Type B pancreatic cell (in vitro differentiated cells): Measurements from ENCODE around the gene ZNF462. TPM values are rescaled to one million over a fixed set of nuclear protein-coding genes. Genes with fewer than 3 reads are reported as not detected.

Source experiments
- DNase-seq: peaks from one replicate; pipeline ENCODE4 v3.0.0; 2021; ENCODE audit warnings: mixed read lengths; ENCODE audit not compliant: unreplicated experiment; ENCODE audit errors: extremely low spot score
- H3K27ac Mint-ChIP-seq: 2 replicates; pipeline ENCODE4 v1.8.0; 2021; ENCODE audit warnings: mild to moderate bottlenecking, mixed read lengths
- H3K27me3 Mint-ChIP-seq: 2 replicates; pipeline ENCODE4 v1.8.0; 2021; ENCODE audit warnings: mixed read lengths
- H3K36me3 Mint-ChIP-seq: 2 replicates; pipeline ENCODE4 v1.8.0; 2021; ENCODE audit warnings: mixed read lengths
- H3K4me1 Mint-ChIP-seq: one replicate; pipeline ENCODE4 v1.8.0; 2021; ENCODE audit warnings: mixed read lengths; ENCODE audit not compliant: unreplicated experiment
- H3K4me3 Mint-ChIP-seq: 2 replicates; pipeline ENCODE4 v1.8.0; 2021; ENCODE audit warnings: mild to moderate bottlenecking, mixed read lengths
- H3K9me3 Mint-ChIP-seq: 2 replicates; pipeline ENCODE4 v1.8.0; 2021; ENCODE audit warnings: mixed read lengths
- total RNA-seq: library from RNA; stranded (reverse); gene quantifications from 2 replicates; pipeline ENCODE4 v1.2.1, GENCODE V29; 2021; ENCODE audit warnings: low replicate concordance
- TF ChIP-seq, protein P1 (sequence below): fragments of 200-600 bp; sonication (generic); conservative IDR thresholded peaks from 2 replicates; pipeline ENCODE4 v1.5.0; 2021; ENCODE audit warnings: antibody characterized with exemption, mild to moderate bottlenecking

Gene ZNF462
- total RNA-seq, 1 donor from 2014 or later = 124 TPM

DNA sequence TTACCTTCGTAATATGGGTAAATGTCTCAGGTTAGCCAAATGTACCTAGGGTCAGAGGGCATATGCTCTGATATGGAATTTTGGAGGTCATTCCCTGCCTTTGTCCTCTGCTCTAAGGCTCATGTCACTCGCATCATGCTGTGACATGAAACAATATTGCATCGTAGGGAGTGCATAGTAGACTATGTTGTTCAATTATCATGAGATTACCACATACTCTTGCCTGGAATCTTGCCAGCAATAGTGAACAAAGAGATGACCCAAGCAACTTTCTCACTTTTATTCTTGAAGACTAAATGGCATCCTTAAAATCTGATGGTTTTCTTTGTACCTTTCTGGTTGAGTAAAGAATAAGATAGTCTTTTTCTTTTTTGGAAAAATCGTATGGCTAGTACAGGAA lies 27.6 kb downstream of the ZNF462 start:
- H3K27me3 Mint-ChIP-seq = no peaks in the 10 kb centered on the region
- TF ChIP-seq, protein P1, sequence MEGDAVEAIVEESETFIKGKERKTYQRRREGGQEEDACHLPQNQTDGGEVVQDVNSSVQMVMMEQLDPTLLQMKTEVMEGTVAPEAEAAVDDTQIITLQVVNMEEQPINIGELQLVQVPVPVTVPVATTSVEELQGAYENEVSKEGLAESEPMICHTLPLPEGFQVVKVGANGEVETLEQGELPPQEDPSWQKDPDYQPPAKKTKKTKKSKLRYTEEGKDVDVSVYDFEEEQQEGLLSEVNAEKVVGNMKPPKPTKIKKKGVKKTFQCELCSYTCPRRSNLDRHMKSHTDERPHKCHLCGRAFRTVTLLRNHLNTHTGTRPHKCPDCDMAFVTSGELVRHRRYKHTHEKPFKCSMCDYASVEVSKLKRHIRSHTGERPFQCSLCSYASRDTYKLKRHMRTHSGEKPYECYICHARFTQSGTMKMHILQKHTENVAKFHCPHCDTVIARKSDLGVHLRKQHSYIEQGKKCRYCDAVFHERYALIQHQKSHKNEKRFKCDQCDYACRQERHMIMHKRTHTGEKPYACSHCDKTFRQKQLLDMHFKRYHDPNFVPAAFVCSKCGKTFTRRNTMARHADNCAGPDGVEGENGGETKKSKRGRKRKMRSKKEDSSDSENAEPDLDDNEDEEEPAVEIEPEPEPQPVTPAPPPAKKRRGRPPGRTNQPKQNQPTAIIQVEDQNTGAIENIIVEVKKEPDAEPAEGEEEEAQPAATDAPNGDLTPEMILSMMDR = no peak
- peak overlapping the region; percentile 92 for H3K27ac Mint-ChIP-seq
- H3K9me3 Mint-ChIP-seq = peaks cover 3% of the 10 kb centered on the region
- H3K4me3 Mint-ChIP-seq = peak overlapping the region; percentile 56
- peaks cover 71% of the 10 kb centered on the region for H3K4me1 Mint-ChIP-seq
- no peak for DNase-seq
- peaks cover 63% of the 10 kb centered on the region for H3K36me3 Mint-ChIP-seq

GRCh38 chr9:106891286-106891685 lies 28.3 kb downstream of the ZNF462 start:
- DNase-seq = no peak
- TF ChIP-seq, protein P1 = no peak
- H3K27me3 Mint-ChIP-seq = no peaks in the 10 kb centered on the region
- H3K4me3 Mint-ChIP-seq = no peak overlapping the region
- H3K9me3 Mint-ChIP-seq = peaks cover 3% of the 10 kb centered on the region
- H3K4me1 Mint-ChIP-seq = peaks cover 71% of the 10 kb centered on the region
- H3K27ac Mint-ChIP-seq = peak overlapping the region; percentile 62
- H3K36me3 Mint-ChIP-seq = peaks cover 69% of the 10 kb centered on the region

DNA sequence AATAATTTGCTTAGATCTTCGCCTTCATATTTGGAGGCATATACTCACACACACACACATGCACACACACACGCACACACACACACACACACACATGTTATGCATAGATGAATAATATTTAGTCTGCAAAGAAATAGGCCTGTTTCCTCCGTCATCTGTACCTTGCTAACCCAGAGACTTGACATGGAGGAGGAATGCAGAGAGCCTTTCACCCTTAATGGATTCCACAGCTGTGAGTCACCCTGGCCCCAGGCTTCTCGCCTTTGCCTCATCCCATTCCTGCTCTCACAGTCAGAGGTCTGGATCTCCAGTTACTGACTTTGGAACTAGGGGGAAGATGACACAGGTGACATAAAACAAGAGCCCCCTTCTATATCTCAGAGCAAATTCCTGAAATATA lies 29.7 kb downstream of the ZNF462 start:
- H3K27ac Mint-ChIP-seq = peak overlapping the region; percentile 92
- TF ChIP-seq, protein P1 = no peak
- H3K27me3 Mint-ChIP-seq = no peaks in the 10 kb centered on the region
- DNase-seq = no peak
- peaks cover 60% of the 10 kb centered on the region for H3K4me1 Mint-ChIP-seq
- H3K4me3 Mint-ChIP-seq = peak overlapping the region; percentile 67
- H3K36me3 Mint-ChIP-seq = peaks cover 62% of the 10 kb centered on the region
- H3K9me3 Mint-ChIP-seq = peaks cover 1% of the 10 kb centered on the region

DNA sequence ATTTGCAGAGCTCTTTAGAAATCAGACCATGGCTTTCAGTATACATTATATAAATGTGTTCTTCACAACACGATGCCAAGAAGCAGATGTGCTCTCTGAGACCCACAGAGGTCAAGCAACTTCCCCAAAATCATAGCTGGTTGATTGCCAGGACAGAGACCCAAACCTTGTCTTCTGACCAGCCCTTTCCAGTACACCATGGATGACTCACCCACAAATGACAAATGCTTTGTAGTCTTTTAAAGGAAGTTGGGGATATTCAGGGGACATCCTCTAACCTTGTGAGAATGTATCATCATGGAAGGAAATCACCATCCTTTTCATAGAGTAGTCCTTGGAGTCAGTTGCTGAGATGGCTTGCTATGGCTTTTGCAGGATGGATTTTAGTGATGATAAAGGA lies 30.1 kb downstream of the ZNF462 start:
- Mint-ChIP-seq H3K4me1 (peaks cover 58% of the 10 kb centered on the region), H3K4me3 (no peak overlapping the region), H3K36me3 (peaks cover 61% of the 10 kb centered on the region), H3K9me3 (no peaks in the 10 kb centered on the region), H3K27me3 (no peaks in the 10 kb centered on the region), H3K27ac (peak overlapping the region; percentile 92)
- DNase-seq = no peak
- TF ChIP-seq, protein P1 = no peak

DNA sequence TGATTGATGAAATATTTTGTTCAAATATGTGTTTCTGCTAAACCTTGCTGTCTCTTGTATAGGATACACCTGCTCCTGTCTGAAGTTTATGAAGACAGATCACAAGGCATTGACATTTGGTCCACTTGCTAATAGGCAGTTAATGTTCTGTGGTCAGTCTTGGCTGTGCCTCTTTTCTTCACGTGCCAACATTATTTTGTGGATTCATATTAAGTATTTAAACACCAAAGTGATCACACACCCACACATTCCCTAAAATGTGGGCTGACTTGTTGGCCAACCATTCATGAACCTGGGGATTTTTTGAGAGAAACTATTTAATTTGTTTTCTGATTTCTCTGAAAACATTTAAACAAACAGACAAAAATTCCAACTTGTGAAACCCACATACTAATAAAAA lies 33.7 kb downstream of the ZNF462 start:
- Mint-ChIP-seq H3K27ac (peak overlapping the region; percentile 45), H3K27me3 (no peaks in the 10 kb centered on the region), H3K4me3 (no peak overlapping the region), H3K9me3 (peaks cover 7% of the 10 kb centered on the region), H3K36me3 (peaks cover 69% of the 10 kb centered on the region), H3K4me1 (peaks cover 23% of the 10 kb centered on the region)
- TF ChIP-seq, protein P1 = no peak
- DNase-seq = no peak

- DNase-seq = no peak
- H3K4me3 Mint-ChIP-seq = no peak overlapping the region
- H3K36me3 Mint-ChIP-seq = peaks cover 71% of the 10 kb centered on the region
- H3K27me3 Mint-ChIP-seq = no peaks in the 10 kb centered on the region
- peak overlapping the region; percentile 26 for H3K27ac Mint-ChIP-seq
- TF ChIP-seq, protein P1 = no peak
- H3K9me3 Mint-ChIP-seq = peaks cover 7% of the 10 kb centered on the region
- peaks cover 18% of the 10 kb centered on the region for H3K4me1 Mint-ChIP-seq
Observed at GRCh38 chr9:106897236-106897635, 34.3 kb downstream of the ZNF462 start.
